Mucosa of gallbladder (tissue), 1 donor: ENCODE data around the gene NR2C2. TPM values are rescaled to one million over a fixed set of nuclear protein-coding genes. Genes with fewer than 3 reads are reported as not detected.
A peak's percentile ranks its signal among the peaks of the same experiment; 100 is the strongest.

Experiments
- DNase-seq: peaks from one replicate; pipeline ENCODE4 v3.0.0-alpha.2; 2020; ENCODE audit warnings: low spot score
- total RNA-seq: library from RNA; stranded (reverse); gene quantifications from one replicate; pipeline ENCODE4 v1.2.1, GENCODE V29; 2021
- donor health status: DM: no; HTN: no; CAD: no.

Gene NR2C2
- total RNA-seq, 1 donor from 2014 or later, result 52.6 TPM

- peak; percentile 88 for DNase-seq
These were observed 26.3 kb upstream of the NR2C2 start for GRCh38 chr3:14921034-14921616.

DNA sequence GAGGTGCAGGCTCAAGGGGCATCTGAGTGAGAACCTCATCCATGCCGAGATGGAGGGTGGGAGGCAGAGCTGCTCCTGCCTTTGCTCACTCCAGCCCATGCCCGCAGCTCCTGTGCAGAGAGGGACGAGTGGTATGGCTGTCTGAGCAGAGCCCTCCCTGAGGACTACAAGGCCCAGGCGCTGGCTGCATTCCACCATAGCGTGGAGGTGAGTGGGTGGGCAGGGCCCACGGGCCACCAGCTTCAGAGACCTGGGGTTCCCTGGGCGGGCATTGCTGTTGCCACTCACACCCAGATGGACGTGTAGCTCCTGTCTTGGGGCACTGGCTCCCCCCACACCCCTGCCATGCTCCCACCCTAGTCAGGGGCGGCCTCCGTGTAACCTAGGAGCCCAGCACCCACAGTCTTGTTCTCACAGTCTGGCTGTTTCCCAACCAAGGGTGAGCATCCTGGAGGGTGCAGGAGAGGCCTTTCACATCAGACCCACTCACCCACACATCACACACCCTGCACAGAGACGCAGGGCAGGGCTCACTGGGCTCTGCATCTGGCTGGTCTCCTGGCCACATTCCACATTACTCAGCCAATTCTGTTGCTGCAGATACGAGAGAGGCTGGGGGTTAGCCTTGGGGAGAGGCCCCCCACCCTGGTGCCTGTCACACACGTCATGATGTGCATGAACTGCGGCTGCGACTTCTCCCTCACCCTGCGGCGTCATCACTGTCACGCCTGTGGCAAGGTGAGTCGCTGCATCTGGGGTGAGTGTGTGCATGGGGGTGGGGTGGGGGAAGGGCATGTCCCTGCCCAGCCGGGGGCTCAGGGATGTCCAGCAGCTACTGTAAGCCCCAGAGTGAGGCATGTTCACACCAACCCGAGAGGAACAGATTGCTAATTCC, 25.3 kb upstream of the NR2C2 start:
- DNase-seq, result no peak

- no peak for DNase-seq
These were observed 24.5 kb upstream of the NR2C2 start for GRCh38 chr3:14922863-14923262.

DNA sequence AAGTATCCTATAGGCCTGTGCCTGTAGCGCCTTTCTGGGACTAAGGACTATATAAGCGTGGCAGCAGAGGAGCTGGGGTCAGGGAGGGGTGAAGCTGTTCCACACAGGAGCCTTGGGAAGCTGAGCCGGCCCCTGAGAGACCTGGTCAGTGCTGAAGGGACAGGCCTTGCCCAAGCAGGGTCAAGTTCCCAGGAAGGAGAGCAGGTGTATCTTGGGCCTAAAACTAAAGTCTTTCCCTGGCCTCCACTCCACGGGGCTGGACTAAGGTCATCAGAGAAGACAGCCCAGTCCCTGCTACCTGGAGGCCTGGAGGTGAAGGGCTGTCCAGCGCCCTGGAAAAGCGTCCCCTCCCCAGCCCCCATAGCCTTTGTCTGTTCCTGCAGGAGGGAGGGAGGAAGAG, 23.9 kb upstream of the NR2C2 start:
- DNase-seq, result no peak

DNA sequence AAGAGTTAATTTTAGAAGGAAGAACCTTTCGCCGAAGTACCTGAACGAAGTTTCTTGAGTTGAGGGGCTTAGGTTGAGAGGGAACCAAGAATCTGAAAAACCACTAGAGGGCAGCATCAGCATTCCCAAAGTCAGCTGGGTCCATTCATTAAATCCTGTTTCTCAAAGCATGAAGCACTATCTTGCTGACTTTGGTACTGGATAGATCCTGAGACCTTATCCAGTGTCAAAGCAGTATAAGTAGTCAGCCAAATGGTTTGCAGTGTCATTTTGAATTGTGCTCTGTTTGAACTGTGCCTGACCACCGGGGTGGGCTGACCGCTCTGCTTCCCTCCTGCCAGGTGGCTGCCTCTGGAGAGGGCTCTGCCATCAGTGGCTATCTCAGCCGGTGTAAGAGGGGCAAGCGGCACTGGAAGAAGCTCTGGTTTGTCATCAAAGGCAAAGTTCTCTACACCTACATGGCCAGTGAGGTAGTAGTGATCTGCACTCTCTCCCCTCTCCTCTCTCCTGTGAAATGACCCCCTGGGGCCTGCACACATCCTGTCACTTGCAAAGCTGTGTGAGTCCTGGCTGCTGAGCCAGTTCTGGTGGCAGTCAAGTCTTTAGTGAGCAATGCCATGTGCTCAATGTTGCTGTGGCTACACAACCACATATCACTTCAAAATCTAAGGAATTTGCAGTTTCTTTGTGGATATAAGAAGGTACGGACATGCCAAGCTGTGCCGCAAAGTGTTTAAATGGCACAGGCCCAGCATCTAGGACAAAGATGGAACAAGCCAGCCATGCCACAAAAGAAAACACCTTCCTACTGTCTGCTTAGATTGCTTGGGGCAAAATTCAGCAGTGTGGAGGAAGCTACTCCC, 21.4 kb upstream of the NR2C2 start:
- no peak for DNase-seq

DNA sequence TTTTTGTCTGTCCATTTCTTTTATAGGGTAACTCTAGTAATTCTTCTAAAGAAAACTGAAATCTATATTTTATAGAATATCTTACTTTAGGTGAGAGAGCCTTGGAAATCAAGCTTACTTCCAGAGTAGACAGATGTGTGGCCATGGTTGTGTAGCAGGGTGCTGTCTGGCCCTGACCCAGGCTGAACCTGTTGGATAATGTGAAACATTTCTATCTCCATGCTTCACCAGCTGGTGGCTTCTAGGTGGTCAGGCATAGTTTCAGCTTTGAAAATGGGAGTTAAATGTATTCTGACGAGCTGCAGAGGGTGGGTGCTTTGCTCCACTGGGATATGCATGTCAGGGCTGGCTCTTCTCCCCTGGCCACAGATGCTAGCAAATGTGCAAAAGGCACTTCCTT, 20.8 kb upstream of the NR2C2 start:
- DNase-seq, result no peak

- no peak for DNase-seq
These were observed 20.1 kb upstream of the NR2C2 start for GRCh38 chr3:14927308-14927707.

DNA sequence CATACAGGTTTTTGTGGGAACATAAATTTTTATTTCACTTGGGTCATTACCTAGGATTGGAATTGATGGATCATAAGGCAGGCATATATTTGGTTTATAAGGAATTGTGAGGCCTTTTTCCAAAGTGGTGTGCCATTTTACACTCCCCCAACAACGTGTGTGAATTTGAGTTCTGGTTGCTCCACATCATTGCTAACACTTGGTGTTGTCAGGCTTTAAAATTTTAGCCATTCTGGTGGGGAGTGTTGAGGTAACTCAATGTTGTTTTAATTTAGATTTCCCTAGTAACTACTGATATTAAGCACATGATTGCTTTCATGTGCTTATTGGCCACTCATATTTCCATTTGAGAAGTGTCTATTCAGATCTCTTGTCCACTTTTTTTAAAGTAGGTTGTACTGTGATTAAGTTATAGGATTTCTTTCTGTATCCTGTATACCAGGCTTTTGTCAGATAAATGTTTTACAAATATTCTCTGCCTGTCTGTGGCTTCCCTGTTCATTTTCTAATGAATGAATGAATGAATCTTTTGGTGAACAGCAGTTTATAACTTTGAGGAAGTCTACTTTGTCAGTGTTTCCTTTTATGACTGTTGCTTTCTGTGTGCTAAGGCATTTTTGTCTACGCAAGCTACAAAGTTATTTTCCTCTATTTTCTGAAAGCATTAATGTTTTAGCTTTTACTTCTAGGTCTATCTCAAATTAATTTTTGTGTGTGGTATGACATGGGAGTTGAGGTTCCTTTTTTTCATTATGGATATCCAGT, 17.9 kb upstream of the NR2C2 start:
- no peak for DNase-seq

GRCh38 chr3:14933820-14934425, 13.5 kb upstream of the NR2C2 start:
- no peak for DNase-seq

DNA sequence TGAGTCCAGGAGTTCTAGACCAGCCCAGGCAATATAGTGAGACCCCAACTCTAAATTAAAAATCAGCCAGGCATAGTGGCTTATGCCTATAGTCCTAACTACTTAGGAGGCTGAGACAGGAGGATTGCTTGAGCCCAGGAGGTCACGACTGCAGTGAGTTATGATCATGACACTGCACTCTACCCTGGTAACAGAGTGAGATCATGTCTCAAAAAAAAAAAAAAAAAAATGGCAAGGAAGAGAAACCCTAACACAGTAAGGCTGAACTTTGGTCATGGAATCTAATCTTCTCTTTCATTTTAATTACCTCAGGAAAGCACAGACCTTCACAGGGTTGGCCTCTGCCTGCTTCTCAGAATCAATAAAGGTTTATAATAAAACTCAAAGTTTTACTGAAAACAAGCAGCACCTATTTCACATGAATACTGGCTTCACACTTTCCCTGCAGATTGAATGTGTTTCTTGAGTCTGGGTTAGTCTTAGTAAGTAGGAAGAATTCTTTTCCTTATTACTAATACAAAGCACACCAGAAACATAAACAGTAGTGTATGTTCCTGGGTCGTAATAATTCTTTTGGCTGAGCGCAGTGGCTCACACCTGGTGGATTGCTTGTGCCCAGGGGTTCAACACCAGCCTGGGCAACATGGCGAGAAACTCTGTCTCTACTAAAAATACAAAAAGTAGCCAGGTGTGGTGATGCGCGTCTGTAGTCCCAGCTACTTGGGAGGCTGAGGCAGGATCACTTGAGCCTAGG, 11.6 kb upstream of the NR2C2 start:
- no peak for DNase-seq

DNA sequence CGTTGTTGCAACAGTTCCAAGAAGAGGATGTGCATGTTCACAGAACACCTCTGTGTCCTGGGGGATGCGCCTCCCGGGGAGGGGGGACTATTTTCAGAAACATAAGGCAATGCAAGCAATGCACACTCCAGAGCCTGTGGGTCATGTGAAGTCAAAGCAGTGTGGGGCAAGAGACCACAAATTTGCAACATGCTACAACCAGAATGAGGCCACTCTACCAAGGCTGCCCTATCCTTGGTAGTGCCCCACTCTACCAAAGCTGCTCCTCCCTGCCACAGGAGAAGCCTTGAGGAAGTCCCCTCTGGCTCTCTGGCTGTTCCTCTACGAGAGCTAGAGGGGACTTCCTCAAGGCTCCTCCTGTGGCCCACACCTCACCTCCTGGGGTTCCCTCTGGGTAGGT, 8.4 kb upstream of the NR2C2 start:
- DNase-seq, result no peak

GRCh38 chr3:14941871-14942270, 5.5 kb upstream of the NR2C2 start:
- DNase-seq, result no peak

- no peak for DNase-seq
These were observed 4.3 kb upstream of the NR2C2 start for GRCh38 chr3:14943042-14943441.

- no peak for DNase-seq
These were observed 1.1 kb upstream of the NR2C2 start for GRCh38 chr3:14946236-14946635.

GRCh38 chr3:14946739-14947099, 664 bp upstream of the NR2C2 start:
- DNase-seq, result no peak

- DNase-seq, result peak; percentile 97
These were observed 664 bp downstream of the NR2C2 start for GRCh38 chr3:14947886-14948608.

DNA sequence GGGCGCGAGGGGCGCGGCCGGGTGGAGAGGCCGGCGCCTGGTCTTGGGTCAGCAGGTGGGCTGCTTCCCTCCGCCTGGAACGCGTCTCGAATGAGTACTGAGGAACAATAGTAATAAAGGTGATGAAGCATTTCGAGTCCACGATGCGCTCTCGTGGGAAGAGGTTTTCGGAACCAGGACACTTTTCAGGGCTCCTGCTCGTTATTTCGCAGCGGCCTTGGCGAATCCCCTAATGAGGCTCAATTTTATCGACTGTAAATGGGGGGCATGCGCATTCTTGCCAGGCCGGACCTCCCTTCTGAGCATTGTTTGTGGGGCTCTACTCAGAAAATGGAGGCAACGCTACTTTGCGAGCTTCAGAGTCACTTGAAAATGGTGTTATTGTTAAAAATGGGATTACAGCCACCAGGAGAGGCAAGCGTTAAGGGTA, 1.2 kb downstream of the NR2C2 start:
- DNase-seq, result no peak

- no peak for DNase-seq
These were observed 1.7 kb downstream of the NR2C2 start for GRCh38 chr3:14949126-14949525.

DNA sequence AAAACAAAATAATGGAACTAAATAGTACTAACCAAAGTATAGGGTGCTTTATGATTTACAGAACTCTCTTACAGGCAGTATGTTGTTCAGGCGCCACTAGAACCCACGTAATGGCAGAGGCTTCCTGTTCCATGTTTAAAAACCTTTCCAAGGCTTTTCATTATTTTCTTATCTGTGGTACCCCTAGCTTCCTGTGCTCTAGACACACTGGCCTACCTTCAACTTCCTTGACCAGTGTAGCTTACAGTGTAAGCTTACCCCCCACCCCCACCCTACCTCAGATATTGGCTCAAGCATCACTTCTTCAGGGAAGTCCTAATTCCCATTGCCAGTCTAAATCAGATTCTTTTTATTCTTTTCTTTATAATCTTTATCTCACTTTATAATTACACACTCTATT, 2.9 kb downstream of the NR2C2 start:
- no peak for DNase-seq

DNA sequence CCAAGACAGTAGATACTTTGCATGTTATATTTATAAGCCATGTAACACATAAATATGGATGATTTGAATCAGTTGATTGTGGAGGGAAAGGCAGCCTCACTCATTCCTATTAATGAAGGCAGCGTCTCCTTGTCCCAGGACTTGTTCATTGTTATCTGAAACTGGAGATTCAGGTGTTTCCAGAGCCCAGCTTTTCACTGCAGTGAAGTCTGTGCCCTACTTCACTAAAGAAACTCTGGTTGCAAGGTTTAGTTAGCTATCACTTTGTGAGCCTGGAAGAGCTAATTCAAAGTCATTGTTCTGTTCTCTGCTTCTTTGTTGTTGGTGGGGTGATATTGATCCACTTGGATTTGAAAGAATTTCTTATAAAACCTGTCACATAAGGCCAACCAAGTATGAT, 9.8 kb downstream of the NR2C2 start:
- DNase-seq, result no peak
